Ramos (cell line): ENCODE measurements around the gene PAFAH1B2.
"Not testable (repeated sequence)": the region's sequence is repeated elsewhere in the genome, so short reads cannot be mapped to it uniquely, and the experiment has no call there.

Source experiments
- in situ Hi-C: fragments of 300-500 bp; cut with MboI; formaldehyde crosslinking; loops from one replicate; pipeline ENCODE4 v1.14.3; 2022; ENCODE audit warnings: low sequenced_read_pairs; ENCODE audit not compliant: unreplicated experiment

Gene PAFAH1B2

DNA sequence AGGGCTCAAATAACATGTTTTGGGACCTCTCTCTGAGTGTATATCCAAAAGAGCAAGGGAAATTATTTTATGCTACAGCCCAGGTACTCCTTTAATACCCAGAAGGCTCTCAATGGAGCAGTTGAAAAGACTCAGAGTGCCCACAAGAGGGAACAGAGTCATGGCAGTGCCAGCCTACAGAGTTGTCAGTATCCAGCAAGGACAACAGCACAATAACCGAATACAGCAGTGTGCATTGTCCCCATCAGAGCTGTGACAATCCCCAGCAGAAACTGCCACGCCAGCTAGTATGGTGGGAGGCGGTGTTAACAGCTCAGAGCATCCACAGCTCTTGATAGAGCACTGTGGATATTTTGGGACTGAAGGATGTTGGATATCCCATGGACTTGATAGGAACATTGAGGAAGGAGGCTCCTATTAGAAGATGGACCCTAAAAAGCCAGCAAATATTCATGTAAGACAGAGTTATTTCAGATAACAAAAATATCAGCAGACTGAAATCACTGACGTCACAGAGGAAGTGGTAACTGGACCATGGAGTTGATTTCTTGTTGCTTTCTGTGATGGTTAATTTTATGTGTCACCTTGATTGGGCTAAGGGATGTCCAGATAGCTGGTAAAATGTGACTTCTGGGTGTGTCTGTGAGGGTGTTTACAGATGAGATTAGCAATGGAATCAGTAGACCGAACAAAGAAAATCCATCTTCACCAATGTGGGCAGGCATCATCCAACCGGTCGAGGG, 17.7 kb upstream of the PAFAH1B2 start:
- in situ Hi-C loops = no loop called here

DNA sequence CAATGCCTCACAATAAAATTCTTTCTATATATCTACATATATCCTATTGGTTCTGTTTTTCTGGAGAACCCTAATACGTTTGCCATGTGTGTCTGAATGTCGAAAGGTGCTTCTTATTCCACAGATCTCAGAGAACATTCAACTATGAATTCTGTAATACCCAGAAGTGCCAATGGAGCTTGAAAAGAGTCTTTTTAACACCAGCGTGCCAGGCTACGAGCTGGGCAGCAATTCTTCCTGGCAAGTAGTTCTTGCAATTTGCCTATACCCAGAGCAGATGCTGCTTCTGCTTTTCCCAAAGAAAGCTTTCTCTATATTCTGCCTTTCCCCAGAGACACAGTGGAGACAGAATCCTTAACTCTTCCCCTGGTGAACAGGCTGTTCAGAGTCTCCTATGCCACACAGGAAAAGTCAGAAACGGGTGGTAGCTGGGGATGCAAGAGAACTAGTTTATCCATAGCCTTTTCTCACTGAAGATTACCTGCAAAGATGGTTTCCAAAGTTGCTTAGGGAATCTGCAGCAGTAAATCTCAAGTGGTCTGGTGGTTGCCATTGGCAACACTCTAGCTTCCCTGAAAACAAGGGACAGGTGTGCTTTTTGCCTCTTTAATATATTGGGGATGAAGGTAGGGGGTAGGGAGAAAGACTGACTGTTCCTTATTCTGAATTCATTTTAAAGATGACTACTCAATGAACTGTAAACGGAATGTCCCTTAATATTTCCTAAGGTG, 16.8 kb upstream of the PAFAH1B2 start:
- in situ Hi-C loops = no loop called here

DNA sequence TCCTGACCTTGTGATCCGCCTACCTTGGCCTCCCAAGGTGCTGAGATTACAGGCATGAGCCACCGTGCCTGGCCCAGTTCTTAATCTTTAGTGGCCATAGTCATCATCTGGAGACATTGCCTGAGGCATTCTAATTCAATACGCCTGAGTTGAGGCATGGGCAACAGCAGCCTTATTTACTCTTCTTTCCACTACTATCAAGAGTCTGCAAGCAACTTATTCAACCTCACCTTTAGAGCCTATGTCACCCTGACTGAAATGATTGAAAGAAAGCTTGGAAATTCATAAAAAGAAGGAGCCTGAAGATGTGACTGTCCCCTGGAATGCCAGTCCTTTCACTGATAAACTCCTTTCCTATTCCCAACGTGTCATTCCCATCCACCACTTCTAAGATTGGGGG, 15.8 kb upstream of the PAFAH1B2 start:
- in situ Hi-C loops = no loop called here

DNA sequence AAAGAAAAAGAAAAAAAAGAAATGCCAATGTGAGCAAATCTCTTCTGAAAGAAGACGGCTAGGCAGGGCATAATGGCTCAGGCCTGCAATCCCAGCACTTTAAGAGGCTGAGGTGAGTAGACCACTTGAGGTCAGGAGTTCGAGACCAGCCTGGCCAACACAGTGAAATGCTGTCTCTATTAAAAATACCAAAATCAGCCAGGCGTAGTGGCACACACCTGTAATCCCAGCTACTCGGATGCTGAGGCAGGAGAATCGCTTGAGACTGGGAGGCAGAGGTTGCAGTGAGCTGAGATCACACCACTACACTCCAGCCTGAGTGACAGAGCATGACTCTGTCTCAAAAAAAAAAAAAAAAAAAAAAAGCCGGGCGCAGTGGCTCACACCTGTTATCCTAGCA, 13.7 kb upstream of the PAFAH1B2 start:
- in situ Hi-C loops = loop anchor here (5.0 kb wide), 1 partner anchor 77 kb away; no protein-coding TSS in a partner anchor

DNA sequence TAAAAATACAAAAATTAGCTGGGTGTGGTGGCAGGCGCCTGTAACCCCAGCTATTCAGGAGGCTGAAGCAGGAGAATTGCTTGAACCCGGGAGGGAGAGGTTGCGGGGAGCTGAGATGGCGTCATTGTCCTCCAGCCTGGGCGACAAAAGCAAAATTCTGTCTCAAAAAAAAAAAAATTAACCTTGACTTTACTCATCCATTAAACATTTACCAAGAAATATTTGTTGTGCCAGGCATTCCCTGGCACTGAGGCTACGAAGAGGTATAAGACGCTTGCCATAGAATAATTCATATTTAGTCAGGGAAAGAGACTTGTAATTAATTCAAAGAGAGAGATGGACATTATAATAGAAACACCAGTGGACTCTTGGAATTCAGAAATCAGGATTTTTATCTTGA, 13.2 kb upstream of the PAFAH1B2 start:
- in situ Hi-C loops = loop anchor here (5.0 kb wide), 1 partner anchor 76 kb away; no protein-coding TSS in a partner anchor

DNA sequence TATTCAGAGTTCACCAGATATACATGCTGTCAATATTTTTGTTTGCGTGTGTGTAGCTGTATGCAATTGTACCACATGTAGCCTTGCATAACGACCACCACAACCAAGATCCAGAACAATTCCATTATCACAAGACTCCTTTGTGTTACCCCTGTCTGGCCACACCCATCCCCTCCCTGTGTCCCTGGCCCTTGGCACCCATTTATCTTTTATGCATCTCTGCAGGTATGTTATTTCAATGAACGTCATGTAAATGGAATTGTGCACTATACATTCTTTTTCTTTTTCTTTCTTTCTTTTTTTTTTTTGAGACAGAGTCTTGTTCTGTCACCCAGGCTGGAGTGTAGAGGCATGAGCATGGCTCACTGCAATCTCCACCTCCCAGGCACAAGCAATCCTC, 9.7 kb upstream of the PAFAH1B2 start:
- in situ Hi-C loops = loop anchor here (5.0 kb wide), 1 partner anchor 73 kb away; no protein-coding TSS in a partner anchor

DNA sequence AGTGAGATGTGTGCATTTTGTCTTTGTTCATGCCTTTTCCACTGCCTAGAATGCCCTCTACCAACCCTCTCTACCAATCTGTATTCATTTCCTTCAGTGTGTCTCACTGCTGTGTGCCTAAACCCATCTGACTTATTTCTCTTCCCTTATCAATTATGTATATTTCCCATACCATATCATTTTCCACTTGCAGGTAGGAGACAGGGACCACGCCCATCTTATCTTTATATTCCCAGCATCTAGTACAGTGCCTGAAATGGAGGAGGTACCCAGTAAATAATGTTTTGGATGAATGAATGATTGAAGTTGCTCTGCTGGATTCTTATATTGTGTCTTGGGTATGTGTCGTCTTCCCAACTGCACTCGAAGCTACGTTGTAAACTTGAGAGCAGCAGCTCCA, 9.1 kb upstream of the PAFAH1B2 start:
- in situ Hi-C loops = loop anchor here (5.0 kb wide), 1 partner anchor 72 kb away; no protein-coding TSS in a partner anchor

DNA sequence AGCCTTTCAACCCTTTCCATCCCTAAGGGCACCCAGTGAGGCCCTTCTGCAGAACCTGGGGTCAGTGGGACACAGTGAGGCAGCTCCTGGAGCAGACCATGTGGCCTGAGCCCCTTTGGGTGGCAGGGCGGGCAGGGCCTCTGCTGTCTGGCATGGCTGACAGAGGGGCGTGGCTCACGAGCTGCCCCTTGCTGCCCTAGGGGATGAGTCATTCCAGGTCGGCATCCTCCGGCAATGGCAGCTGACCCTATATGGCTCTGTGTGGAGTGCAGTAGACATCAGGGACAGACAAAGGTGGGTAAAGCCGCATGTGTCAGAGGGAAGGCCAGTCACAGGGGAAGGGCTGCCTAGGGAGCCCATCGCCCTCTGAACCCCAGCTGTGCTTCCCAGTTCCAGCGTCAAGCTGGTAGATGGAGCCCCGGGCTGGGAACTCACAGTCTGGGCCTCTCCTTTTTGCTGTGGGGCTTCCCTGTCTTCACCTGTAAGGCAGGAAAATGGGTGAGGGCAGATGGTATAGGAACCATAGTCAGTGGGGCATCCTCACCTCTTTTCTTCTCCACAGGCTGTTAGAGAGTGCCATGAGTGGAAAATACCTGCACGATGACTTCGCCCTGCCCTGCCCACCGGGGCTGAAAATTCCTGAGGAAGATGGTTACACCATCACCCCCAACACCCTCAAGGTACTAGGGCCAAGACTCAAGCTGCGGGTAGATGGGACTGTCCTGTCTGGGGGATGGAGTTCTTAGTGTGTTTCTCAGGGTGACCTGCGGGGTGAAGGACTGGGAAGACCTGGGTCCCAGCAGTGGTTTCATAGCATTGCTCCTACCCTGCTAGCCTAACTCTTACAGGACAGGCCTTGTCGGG, 6.6 kb upstream of the PAFAH1B2 start:
- in situ Hi-C loops = not testable (repeated sequence)

DNA sequence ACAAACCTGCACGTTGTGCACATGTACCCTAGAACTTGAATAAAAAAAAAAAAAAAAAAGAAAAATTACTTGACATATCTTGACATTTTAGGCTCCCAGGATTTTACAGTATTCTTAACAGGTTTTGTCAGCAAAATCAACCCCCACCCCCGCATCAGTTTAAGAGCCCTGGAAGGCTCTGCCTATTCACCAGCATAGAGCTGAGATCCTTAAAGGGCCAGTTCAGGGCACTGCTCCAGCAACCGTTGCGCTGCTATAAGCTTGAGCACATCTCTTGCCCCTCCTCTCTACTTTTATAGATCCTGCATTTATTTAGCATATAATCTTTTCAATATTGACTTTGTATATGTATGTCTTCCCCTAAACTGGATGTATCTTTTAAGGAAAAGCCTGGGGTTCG, 697 bp upstream of the PAFAH1B2 start:
- in situ Hi-C loops = no loop called here

DNA sequence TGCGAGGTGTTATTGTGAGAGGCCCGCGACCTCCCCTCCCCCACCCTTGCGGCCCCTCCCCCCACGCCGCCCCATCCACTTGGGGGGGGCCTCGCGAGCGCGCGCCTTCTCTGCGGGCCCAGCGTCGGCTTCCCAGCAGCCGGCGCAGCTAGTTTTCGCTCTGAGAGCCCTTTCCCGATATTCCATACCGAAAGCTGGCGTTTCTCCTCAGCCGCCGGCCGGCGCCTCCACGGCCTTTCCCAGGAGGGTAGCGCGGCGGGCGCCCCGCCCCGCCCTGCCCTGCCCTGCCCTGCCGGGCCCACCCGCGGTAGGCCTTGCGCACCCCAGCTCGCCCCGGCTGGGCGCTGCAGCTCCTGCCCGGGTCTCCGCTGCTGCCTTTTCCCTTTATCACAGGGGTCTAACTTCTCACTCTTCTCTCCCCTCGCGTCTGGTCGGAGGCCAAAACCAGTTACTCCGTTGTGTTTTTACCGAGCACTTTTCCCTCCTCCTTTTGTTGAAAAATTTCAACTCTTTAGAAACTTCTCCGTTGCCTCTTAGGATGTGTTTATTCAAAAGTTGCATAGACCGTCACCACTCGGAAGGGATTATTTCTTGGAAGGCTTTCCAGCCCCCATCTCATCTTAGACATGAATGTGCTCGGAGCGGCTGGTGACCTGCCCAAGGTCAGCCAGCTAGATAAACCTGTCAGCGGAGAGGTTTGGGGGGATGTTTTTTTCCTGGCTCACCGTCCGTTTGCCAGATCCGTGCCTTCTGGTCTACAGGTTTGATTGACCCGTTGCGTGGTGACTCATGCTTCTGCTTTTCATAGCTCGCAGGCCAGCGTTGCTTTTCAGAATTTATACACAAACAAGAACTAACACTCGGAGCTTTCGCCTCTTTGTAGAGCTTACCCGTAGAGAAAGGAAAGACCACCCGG, 648 bp downstream of the PAFAH1B2 start:
- in situ Hi-C loops = no loop called here

DNA sequence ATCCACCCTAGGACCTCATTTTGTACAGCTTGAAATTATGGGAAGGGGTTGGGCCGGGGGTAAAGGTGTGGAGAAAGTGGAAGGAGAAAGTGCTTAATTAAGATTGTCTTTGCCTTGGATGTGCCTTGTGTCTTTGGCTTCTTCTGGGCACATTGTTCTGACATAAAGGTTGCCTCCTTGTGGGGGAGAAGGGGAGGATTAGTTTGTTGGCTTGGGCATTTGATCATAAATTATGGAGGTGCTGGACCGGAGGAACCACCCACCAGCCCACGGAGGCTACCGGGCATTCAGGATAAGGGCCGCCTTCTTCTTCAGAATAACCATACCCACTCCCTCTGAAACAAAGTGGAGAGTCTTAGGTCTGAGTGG, 1.3 kb downstream of the PAFAH1B2 start:
- in situ Hi-C loops = no loop called here

DNA sequence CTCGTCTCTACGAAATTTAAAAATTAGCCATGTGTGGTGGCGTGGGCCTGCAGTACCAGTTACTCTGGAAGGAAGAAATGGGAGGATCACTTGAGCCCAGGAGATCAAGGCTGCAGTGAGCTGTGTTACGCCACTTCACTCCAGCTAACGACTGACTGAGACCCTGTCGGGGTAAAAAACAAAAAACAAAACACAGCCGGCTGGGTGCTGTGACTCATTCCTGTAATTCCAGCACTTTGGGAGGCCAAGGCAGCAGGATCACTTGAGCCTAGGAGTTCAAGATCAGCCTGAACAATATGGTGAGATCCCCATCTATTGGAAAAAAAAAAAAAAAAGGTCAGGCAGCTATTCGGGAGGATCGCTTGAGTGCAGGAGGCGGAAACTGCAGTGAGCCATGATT, 2.4 kb downstream of the PAFAH1B2 start:
- in situ Hi-C loops = no loop called here

DNA sequence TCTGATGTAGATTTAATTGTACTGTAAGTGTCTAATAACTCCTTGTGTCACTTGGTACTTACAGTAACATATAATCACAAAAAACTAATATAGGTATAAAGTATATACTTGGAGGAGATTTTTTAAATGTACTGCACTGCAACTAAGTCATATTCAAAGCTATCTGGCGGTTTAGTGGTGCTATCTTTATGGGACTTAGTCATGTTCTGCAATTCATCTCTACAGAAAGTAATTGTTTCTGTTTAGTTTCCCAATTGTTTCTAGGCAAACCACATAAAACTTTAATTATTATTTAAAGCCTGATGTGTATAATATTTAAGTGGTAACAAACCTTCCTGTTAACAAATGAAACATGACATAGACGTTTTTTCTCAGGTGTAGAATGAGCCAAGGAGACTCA, 8.0 kb downstream of the PAFAH1B2 start:
- in situ Hi-C loops = no loop called here

DNA sequence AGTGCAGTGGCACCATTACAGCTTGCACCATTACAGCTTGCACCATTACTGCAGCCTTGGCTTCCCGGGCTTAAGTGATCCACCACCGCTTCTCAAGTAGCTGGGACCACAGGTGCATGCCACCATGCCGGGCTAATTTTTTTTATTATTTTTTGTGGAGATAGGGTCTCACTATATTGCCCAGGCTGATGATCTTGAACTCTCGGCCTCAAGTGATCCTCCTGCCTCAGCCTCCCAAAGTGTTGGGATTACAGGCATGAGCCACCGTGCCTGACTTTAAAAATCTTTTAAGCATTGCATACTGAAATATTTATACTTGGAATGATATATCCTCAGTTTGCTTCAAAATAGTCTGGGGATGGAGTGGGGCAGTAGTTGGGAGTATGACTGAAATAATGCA, 10.4 kb downstream of the PAFAH1B2 start:
- in situ Hi-C loops = no loop called here

DNA sequence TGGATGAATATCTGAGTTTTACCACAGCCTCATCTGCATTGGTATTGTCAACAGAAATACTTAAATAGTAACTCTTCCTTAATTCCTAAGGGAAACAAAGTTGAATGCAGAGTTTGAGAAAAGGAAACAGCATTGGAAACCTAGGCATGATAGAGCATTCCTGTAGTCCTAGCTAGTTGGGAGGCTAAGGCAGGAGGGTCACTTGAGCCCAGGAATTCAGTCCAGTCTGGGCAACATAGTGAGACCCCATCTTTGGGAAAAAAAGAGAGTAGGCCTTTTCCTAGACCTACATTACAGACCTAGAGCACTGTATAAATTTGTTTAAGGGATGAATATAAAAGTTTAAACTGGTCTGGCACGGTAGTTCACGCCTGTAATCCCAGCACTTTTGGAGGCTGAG, 13.4 kb downstream of the PAFAH1B2 start:
- in situ Hi-C loops = no loop called here

DNA sequence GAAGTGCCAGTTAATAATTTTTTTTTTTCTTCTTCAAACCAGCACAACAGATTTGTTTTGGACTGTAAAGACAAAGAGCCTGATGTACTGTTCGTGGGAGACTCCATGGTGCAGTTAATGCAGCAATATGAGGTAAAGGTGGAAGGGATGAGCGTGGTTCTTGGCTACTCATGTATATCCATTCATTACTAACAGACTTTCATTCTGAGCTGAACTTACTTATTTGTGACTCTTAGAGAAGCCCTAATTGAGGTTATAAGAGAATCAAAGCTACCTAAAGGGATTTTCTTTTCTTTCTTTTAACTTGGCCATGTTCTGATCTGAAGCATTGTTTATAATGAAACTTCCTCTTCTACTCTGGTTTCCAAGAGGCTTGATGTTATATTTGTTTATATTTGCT, 15.8 kb downstream of the PAFAH1B2 start:
- in situ Hi-C loops = no loop called here

DNA sequence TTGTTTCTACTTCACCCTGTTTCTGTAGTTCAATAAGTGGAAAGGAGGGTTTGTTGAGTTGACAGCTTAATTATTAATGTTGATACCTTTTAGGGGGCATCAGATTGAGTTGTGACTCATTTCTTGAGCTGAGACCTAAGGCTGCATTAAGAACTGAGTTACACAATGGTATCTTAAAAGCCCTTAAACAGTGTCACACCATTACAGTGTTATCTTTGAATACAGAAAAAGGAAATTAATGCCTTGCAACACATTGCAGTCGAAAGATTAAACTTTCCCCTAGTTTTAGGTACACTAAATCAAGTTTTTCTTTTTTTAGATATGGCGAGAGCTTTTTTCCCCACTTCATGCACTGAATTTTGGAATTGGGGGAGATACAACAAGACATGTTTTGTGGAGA, 16.7 kb downstream of the PAFAH1B2 start:
- in situ Hi-C loops = no loop called here

DNA sequence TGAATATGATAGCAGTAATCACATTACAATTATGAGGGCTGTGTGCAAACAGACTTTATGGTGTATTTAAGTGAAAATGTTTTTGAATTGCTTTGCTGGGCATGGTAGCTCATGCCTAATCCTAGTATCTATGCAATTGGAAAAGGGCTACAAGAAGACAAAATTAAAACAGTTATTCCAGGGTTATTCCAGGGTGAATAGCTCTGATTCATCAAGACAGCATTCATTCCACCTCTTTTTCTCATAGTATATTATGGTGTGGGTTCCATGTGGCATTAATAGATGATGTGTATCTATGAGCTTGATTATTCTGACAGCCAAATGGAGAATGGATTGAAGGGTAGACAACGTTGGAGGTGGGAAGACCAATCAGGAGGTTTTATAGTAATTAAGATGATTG, 22.4 kb downstream of the PAFAH1B2 start:
- in situ Hi-C loops = no loop called here

DNA sequence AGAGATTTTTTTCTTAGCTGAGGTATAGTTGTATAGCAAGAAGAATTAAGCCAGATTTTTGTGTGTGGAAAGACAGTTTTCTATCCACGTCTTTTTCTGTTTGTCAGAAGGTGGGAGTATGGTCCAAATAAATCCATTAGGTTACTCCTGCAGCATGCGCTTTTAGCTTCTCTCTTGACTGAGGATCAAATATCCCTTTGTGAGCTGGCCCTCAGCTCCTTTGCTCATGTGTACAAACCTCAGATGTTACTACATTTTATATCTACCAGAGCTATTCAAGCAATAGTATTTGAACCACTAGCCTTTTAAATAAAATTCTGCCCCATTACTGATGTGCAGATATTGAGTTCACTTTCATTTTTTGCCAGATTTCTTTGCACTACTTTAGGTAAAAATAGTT, 25.6 kb downstream of the PAFAH1B2 start:
- in situ Hi-C loops = no loop called here

DNA sequence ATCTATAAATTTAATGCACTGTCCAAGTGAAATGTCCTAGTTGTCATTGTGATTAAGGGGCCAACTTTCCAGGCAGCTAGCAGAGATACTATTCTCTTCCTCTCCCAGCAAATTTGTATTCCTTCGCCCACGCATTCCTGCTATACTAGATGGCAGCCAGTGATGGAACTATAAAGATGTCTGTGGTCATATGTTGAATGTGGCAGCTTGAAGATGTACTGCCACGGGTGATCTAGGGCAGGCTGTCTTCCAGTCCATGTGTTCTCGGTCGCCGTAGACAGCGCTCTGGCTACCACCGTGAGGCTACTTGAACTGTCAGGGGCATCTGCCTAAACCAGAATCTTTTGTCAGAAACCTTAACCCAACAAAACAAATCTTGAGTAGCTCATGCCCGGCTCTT, 26.1 kb downstream of the PAFAH1B2 start:
- in situ Hi-C loops = no loop called here
